C4-2B (cell line): ENCODE data around the gene SHISAL2A.

Experiments
- H3K27ac ChIP-seq: fragments of 450-650 bp; 2 replicates; pipeline ENCODE4 v1.5.1; 2017
- CTCF ChIP-seq: fragments of 450-650 bp; conservative IDR thresholded peaks from 2 replicates; pipeline ENCODE4 v1.5.1; 2017; ENCODE audit warnings: mild to moderate bottlenecking
- ZFX ChIP-seq: fragments of 450-650 bp; IDR thresholded peaks from 2 replicates; pipeline ENCODE4 v1.6.1; 2017

SHISAL2A gene

GRCh38 chr1:52602856-52603600 is 29.9 kb upstream of the SHISAL2A start:
- no peak overlapping the region for H3K27ac ChIP-seq
- TF ChIP-seq CTCF (no peak), ZFX (no peak)

GRCh38 chr1:52603630-52604029 is 29.3 kb upstream of the SHISAL2A start:
- no peak overlapping the region for H3K27ac ChIP-seq
- TF ChIP-seq ZFX (no peak), CTCF (no peak)

GRCh38 chr1:52604063-52604770 is 28.8 kb upstream of the SHISAL2A start:
- no peak for TF ChIP-seq CTCF
- TF ChIP-seq ZFX = no peak
- no peak overlapping the region for H3K27ac ChIP-seq

- no peak overlapping the region for H3K27ac ChIP-seq
- TF ChIP-seq ZFX (no peak), CTCF (no peak)
Observed at GRCh38 chr1:52613636-52614373, 19.2 kb upstream of the SHISAL2A start.

- TF ChIP-seq CTCF (no peak), ZFX (no peak)
- no peak overlapping the region for H3K27ac ChIP-seq
Observed at GRCh38 chr1:52614671-52615070, 18.3 kb upstream of the SHISAL2A start.

- TF ChIP-seq ZFX = no peak
- TF ChIP-seq CTCF = no peak
Observed at GRCh38 chr1:52615489-52616042, 17.4 kb upstream of the SHISAL2A start.

GRCh38 chr1:52621950-52622349 is 11.0 kb upstream of the SHISAL2A start:
- no peak for TF ChIP-seq CTCF
- TF ChIP-seq ZFX = no peak
- no peak overlapping the region for H3K27ac ChIP-seq

More at GRCh38 chr1:52615489-52616042, 17.4 kb upstream of the SHISAL2A start:
- no peak overlapping the region for H3K27ac ChIP-seq
